ENCODE measurements around the gene SLC39A5. TPM values are rescaled to one million over a fixed set of nuclear protein-coding genes. Genes with fewer than 3 reads are reported as not detected.
A peak's percentile ranks its signal among the peaks of the same experiment; 100 is the strongest.

SLC39A5 gene
- total and polyA plus RNA-seq, 2 donors (not counting 1 experiment from before 2014, with no cell fraction given): 0.69 to 0.97 TPM

GRCh38 chr12:56221232-56221756 is 8.6 kb upstream of the SLC39A5 start:
- Histone ChIP-seq H3K27ac (ENCODE audit: low read length in 2 of 2) (peak overlapping the region; percentile 73 to 99), H3K79me2 (ENCODE audit: control insufficient read depth, insufficient read depth, low read length) (peaks cover 62% of the 10 kb centered on the region), H3K4me2 (replicated peaks; ENCODE audit: low read depth, low read length, poor library complexity, severe bottlenecking) (peak overlapping the region; percentile 98), H3K9me3 (ENCODE audit: control extremely low read depth in 1 of 3, control insufficient read depth in 2 of 3, insufficient read depth in 1 of 3, low read length in 2 of 3) (no peaks in the 10 kb centered on the region), H4K20me1 (ENCODE audit: control insufficient read depth, insufficient read depth, low read length, poor library complexity, severe bottlenecking) (peaks cover 28% of the 10 kb centered on the region), H3K4me1 (ENCODE audit: control insufficient read depth in 2 of 2, insufficient read depth in 2 of 2, low read length in 2 of 2) (peaks cover 26 to 48% of the 10 kb centered on the region in 2 donors), H2AFZ (ENCODE audit: insufficient read depth, low read depth, low read length, poor library complexity, severe bottlenecking) (peak overlapping the region; percentile 83), H3K27me3 (replicated peaks in 1 of 4; ENCODE audit: control extremely low read depth in 1 of 4, control insufficient read depth in 3 of 4, insufficient read depth in 4 of 4, low read length in 3 of 4) (no peaks in the 10 kb centered on the region), H3K36me3 (replicated peaks in 1 of 2; ENCODE audit: control extremely low read depth in 1 of 2, control insufficient read depth in 1 of 2, extremely low read depth in 1 of 2, insufficient read depth in 2 of 2, low read length in 1 of 2) (peaks cover 1 to 4% of the 10 kb centered on the region in 2 experiments), H3K9ac (ENCODE audit: low read length) (peak overlapping the region; percentile 99), H3K4me3 (ENCODE audit: control extremely low read depth in 1 of 5, extremely low read depth in 1 of 5, insufficient read depth in 1 of 5, low read depth in 2 of 5, low read length in 4 of 5) (peak overlapping the region; percentile 56 to 100 (median 99))
- no peaks in the 10 kb centered on the region for H3K9me3 Mint-ChIP-seq (ENCODE audit: insufficient read depth)
- TF ChIP-seq CTCF (IDR thresholded peaks at IDR 0.05) (no peak), EZH2 (IDR thresholded peaks at IDR 0.05; ENCODE audit: borderline replicate concordance, insufficient read depth, low read depth, low read length, poor library complexity, severe bottlenecking) (no peak)
- ChIA-PET CTCF (interaction anchor here (0.6 to 4.6 kb wide), 22 partner anchors 10 to 482 kb away, joined by 3 to 126 read pairs (median 6); partner anchors contain the start of genes ANKRD52, COQ10A, ESYT1 and MYL6), POLR2A (interaction anchor here (0.5 to 4.1 kb wide), 25 partner anchors 14 to 1302 kb away, joined by 3 to 65 read pairs (median 4); partner anchors contain the start of genes ANKRD52, COQ10A, ESYT1 and IL23A)
- peak overlapping the region; percentile 100 for H3K4me3 Mint-ChIP-seq
- H3K4me1 Mint-ChIP-seq: peaks cover 55% of the 10 kb centered on the region
- intact Hi-C loops (cut with micrococcal nuclease): loop anchor here (1.0 to 2.0 kb wide), 4 partner anchors 13 to 483 kb away; partner anchors contain the start of gene MYL6
- WGBS (ENCODE audit: insufficient coverage): under 1% methylated on average over 19 of the region's 21 CpGs
- DNase-seq (no peak), ATAC-seq (ENCODE audit: low read depth) (peak; percentile 15)
- H3K27ac Mint-ChIP-seq: peak overlapping the region; percentile 100
- no peaks in the 10 kb centered on the region for H3K27me3 Mint-ChIP-seq
